Astrocyte of the spinal cord (primary cell): ENCODE measurements around the gene ORC4.
A peak's percentile ranks its signal among the peaks of the same experiment; 100 is the strongest.

Experiments
- DNase-seq: peaks from one replicate; pipeline ENCODE4 v3.0.0; 2011; ENCODE audit warnings: low read depth, low spot score
- H3K4me3 ChIP-seq: 2 replicates; pipeline ENCODE4 v1.5.1; 2011; ENCODE audit warnings: low read depth, mild to moderate bottlenecking, low read length, moderate library complexity
- CTCF ChIP-seq: IDR thresholded peaks from 2 replicates; pipeline ENCODE4 v1.5.1; 2012; ENCODE audit warnings: low read depth, mild to moderate bottlenecking, low read length, inconsistent platforms
- in situ Hi-C: cut with HindIII; loops from 2 replicates; pipeline ENCODE4 v1.10.0; 2017; ENCODE audit warnings: low sequenced_read_pairs

Gene ORC4

GRCh38 chr2:147989809-147990403 lies 30.6 kb downstream of the ORC4 start:
- TF ChIP-seq CTCF = peak; percentile 66
- in situ Hi-C loops = no loop called here
- peak; percentile 72 for DNase-seq

GRCh38 chr2:147989102-147989501 lies 31.4 kb downstream of the ORC4 start:
- no peak for DNase-seq
- in situ Hi-C loops = no loop called here

More at GRCh38 chr2:147989809-147990403, 30.6 kb downstream of the ORC4 start:
- no peak overlapping the region for H3K4me3 ChIP-seq

GRCh38 chr2:147980940-147981528 lies 39.5 kb downstream of the ORC4 start:
- DNase-seq = no peak
- H3K4me3 ChIP-seq = no peak overlapping the region
- no peak for TF ChIP-seq CTCF
- in situ Hi-C loops = no loop called here

More at GRCh38 chr2:147989102-147989501, 31.4 kb downstream of the ORC4 start:
- TF ChIP-seq CTCF = no peak
- no peak overlapping the region for H3K4me3 ChIP-seq

GRCh38 chr2:147977679-147978078 lies 42.9 kb downstream of the ORC4 start:
- in situ Hi-C loops = no loop called here
- H3K4me3 ChIP-seq = no peak overlapping the region
- TF ChIP-seq CTCF = no peak
- DNase-seq = no peak

- H3K4me3 ChIP-seq = no peak overlapping the region
- in situ Hi-C loops = no loop called here
- TF ChIP-seq CTCF = no peak
- DNase-seq = no peak
Measured at GRCh38 chr2:147976102-147976501, 44.4 kb downstream of the ORC4 start.

GRCh38 chr2:147968571-147968970 lies 52.0 kb downstream of the ORC4 start:
- no peak for TF ChIP-seq CTCF
- H3K4me3 ChIP-seq = no peak overlapping the region
- no peak for DNase-seq
- in situ Hi-C loops = no loop called here
